NT2/D1 (cell line): ENCODE results near the gene METRN.

ENCODE experiments used
- SUZ12 ChIP-seq: IDR thresholded peaks from 2 replicates; pipeline ENCODE4 v1.6.1; 2011; ENCODE audit not compliant: insufficient read length, insufficient read depth; ENCODE audit errors: extremely low read depth
- YY1 ChIP-seq: IDR thresholded peaks from 2 replicates; pipeline ENCODE4 v1.6.1; 2011; ENCODE audit not compliant: insufficient read length, insufficient read depth
- ZNF274 ChIP-seq: IDR thresholded peaks from 2 replicates; pipeline ENCODE4 v1.6.1; 2011; ENCODE audit warnings: mild to moderate bottlenecking, low read depth, low read length

GRCh38 chr16:700684-701584, 14.0 kb upstream of the METRN start:
- TF ChIP-seq ZNF274 (no peak), YY1 (no peak), SUZ12 (peak; percentile 62)
